HepG2 (cell line): ENCODE data around the gene SMAD1. TPM values are rescaled to one million over a fixed set of nuclear protein-coding genes. Genes with fewer than 3 reads are reported as not detected.
A peak's percentile ranks its signal among the peaks of the same experiment; 100 is the strongest.

Source experiments
- ATAC-seq: fragments of 200-7000 bp; cut with Tn5 transposase; 3 replicates; pipeline ENCODE4 v1.9.1; 2020; ENCODE audit warnings: mild to moderate bottlenecking, moderate library complexity
- BruUV-seq: library from RNA; stranded (reverse); fragments of 400-500 nt; replicated peaks from 2 replicates; lab custom pipeline; 2021; lab: Mats Ljungman, UMichigan
- CTCF ChIA-PET: fragments of 300-600 bp; formaldehyde crosslinking; extraction: SDS; loops from one replicate; lab custom pipeline; 2021; ENCODE audit warnings: low total read pairs, inconsistent platforms, low intra/inter-chr PET ratio; lab: Yijun Ruan, JAX
- POLR2A ChIA-PET: fragments of 350-600 bp; sonication (Branson Sonifier 250); formaldehyde crosslinking; loops from one replicate; lab custom pipeline; 2020; ENCODE audit warnings: antibody characterized with exemption, inconsistent platforms; lab: Yijun Ruan, JAX
- DNase-seq: peaks from one replicate; pipeline ENCODE4 v3.0.0-alpha.2; 2015; ENCODE audit warnings: low spot score
- FAIRE-seq: peaks from 3 replicates; lab custom pipeline; 2011; peaks lifted over from hg19 to GRCh38; lab: Jason Lieb, UNC
- H2AFZ ChIP-seq: one replicate; pipeline ENCODE4 v1.6.1; 2011; ENCODE audit warnings: low read length, inconsistent platforms
- H3K27ac ChIP-seq: fragments of 300-600 bp; 3 replicates; pipeline ENCODE4 v1.8.0; 2011; ENCODE audit warnings: mixed run types, mild to moderate bottlenecking, mixed read lengths, low read length, inconsistent platforms; ENCODE audit not compliant: insufficient read depth; ENCODE audit errors: extremely low read length
- H3K27me3 ChIP-seq, 2 experiments: fragments of 200-600 bp in 1 of 2; 2 replicates in 1 of 2; 3 replicates in 1 of 2; pipeline versions ENCODE4 v1.6.0 to v1.8.0; 2011; ENCODE audit warnings: low read length in 2 of 2, mild to moderate bottlenecking in 2 of 2, moderate library complexity in 2 of 2, inconsistent platforms in 1 of 2; ENCODE audit not compliant: insufficient read depth in 2 of 2, control insufficient read depth in 1 of 2
- H3K36me3 ChIP-seq, 2 experiments: fragments of 200-600 bp in 1 of 2; replicated peaks in 1 of 2; 2 replicates in 1 of 2; 3 replicates in 1 of 2; pipeline versions ENCODE4 v1.5.1 to v1.8.0; 2011; ENCODE audit warnings: low read length in 2 of 2, inconsistent platforms in 1 of 2; ENCODE audit not compliant: insufficient read depth in 2 of 2, control insufficient read depth in 1 of 2
- H3K4me1 ChIP-seq: 2 replicates; pipeline ENCODE4 v1.5.1; 2012; ENCODE audit warnings: low read length, inconsistent platforms; ENCODE audit not compliant: insufficient read depth
- H3K4me2 ChIP-seq: 2 replicates; pipeline ENCODE4 v1.6.0; 2011; ENCODE audit warnings: low read depth, low read length, inconsistent platforms
- H3K4me3 ChIP-seq, 3 experiments: fragments of 200-600 bp in 1 of 3; sonication (generic), shearing (Covaris generic) in 1 of 3; replicated peaks in 1 of 3; 2 replicates each; pipeline ENCODE4 v1.5.1; 2011 to 2016; ENCODE audit warnings: low read length in 3 of 3, inconsistent platforms in 2 of 3, low read depth in 2 of 3, mild to moderate bottlenecking in 2 of 3, control low read depth in 1 of 3, mixed read lengths in 1 of 3; ENCODE audit not compliant: insufficient read depth in 1 of 3
- H3K79me2 ChIP-seq: one replicate; pipeline ENCODE4 v1.6.1; 2011; ENCODE audit warnings: low read length, inconsistent platforms; ENCODE audit not compliant: insufficient read depth
- H3K9ac ChIP-seq: 2 replicates; pipeline ENCODE4 v1.6.0; 2011; ENCODE audit warnings: mild to moderate bottlenecking, low read depth, low read length, inconsistent platforms; ENCODE audit not compliant: insufficient read depth
- H3K9me3 ChIP-seq: 2 replicates; pipeline ENCODE4 v1.5.1; 2012; ENCODE audit warnings: mild to moderate bottlenecking, low read length
- H4K20me1 ChIP-seq: 2 replicates; pipeline ENCODE4 v1.6.0; 2011; ENCODE audit warnings: inconsistent platforms, mild to moderate bottlenecking, low read length, moderate library complexity; ENCODE audit not compliant: insufficient read depth
- ARNTL ChIP-seq: sonication (generic); formaldehyde crosslinking; IDR thresholded peaks from 2 replicates; pipeline ENCODE4 v1.4.0; 2020; ENCODE audit warnings: mild to moderate bottlenecking, missing genetic modification reagents
- CREB1 ChIP-seq, 2 experiments: fragments of 450-650 bp in 1 of 2; IDR thresholded peaks; 2 replicates each; pipeline ENCODE4 v1.6.1; 2016 to 2017; ENCODE audit warnings: control low read depth in 1 of 2, mild to moderate bottlenecking in 1 of 2, missing compliant biosample characterization in 1 of 2, missing genetic modification characterization in 1 of 2
- DR1 ChIP-seq: sonication (generic); formaldehyde crosslinking; IDR thresholded peaks from 2 replicates; pipeline ENCODE4 v1.8.0; 2021; ENCODE audit warnings: mild to moderate bottlenecking, missing genetic modification reagents, inconsistent platforms
- MEIS1 ChIP-seq: sonication (generic); formaldehyde crosslinking; IDR thresholded peaks from 2 replicates; pipeline ENCODE4 v1.9.0; 2021; ENCODE audit warnings: mild to moderate bottlenecking, missing genetic modification reagents, moderate library complexity, borderline replicate concordance
- NR2F2 ChIP-seq: IDR thresholded peaks from 2 replicates; pipeline ENCODE4 v1.6.1; 2012; ENCODE audit warnings: low read depth, inconsistent platforms, borderline replicate concordance
- RBM39 ChIP-seq: fragments of 200-400 bp; formaldehyde crosslinking; IDR thresholded peaks from one replicate; pipeline ENCODE4 v1.6.1; 2018; ENCODE audit warnings: antibody characterized with exemption, mild to moderate bottlenecking, low read depth, low read length; ENCODE audit not compliant: poor library complexity, severe bottlenecking
- SMAD9 ChIP-seq: sonication (generic); formaldehyde crosslinking; IDR thresholded peaks from 2 replicates; pipeline ENCODE4 v1.5.1; 2020; ENCODE audit warnings: mild to moderate bottlenecking, missing genetic modification reagents
- ZFP37 ChIP-seq: sonication (generic); formaldehyde crosslinking; IDR thresholded peaks from 2 replicates; pipeline ENCODE4 v1.4.0; 2020; ENCODE audit warnings: missing genetic modification reagents, borderline replicate concordance
- ZNF230 ChIP-seq: sonication (generic); formaldehyde crosslinking; IDR thresholded peaks from 2 replicates; pipeline ENCODE4 v1.4.0; 2020; ENCODE audit warnings: mild to moderate bottlenecking, missing genetic modification reagents
- ZNF354B ChIP-seq: sonication (generic); formaldehyde crosslinking; IDR thresholded peaks from 2 replicates; pipeline ENCODE4 v1.8.0; 2022; ENCODE audit warnings: mild to moderate bottlenecking, missing genetic modification reagents
- ZNF558 ChIP-seq: sonication (generic); formaldehyde crosslinking; IDR thresholded peaks from 2 replicates; pipeline ENCODE4 v1.9.0; 2022; ENCODE audit warnings: mild to moderate bottlenecking, missing genetic modification reagents, borderline replicate concordance
- ZNF747 ChIP-seq: sonication (generic); formaldehyde crosslinking; IDR thresholded peaks from 2 replicates; pipeline ENCODE4 v1.8.1; 2023; ENCODE audit warnings: missing genetic modification reagents, mild to moderate bottlenecking, borderline replicate concordance
- ZNF878 ChIP-seq: sonication (generic); formaldehyde crosslinking; IDR thresholded peaks from 2 replicates; pipeline ENCODE4 v1.8.1; 2023; ENCODE audit warnings: mild to moderate bottlenecking, missing genetic modification reagents, moderate library complexity
- WGBS: methylation state at CpG from one replicate; pipeline ENCODE4 v1.1.6; 2017; ENCODE audit warnings: low lambda C conversion rate; 5-methylcytosine and 5-hydroxymethylcytosine counted together
- in situ Hi-C: cut with HindIII; loops from 2 replicates; pipeline ENCODE4 v1.10.0; 2017; ENCODE audit warnings: low pct_unique_long_range_greater_than_20kb; ENCODE audit not compliant: extremely low pct_ligation_motif_present
- intact Hi-C: fragments of 100-400 bp; cut with micrococcal nuclease; formaldehyde crosslinking; loops from one replicate; pipeline ENCODE4 v1.10.0; 2022; ENCODE audit not compliant: unreplicated experiment
- polyA plus RNA-seq, 8 experiments: library from polyadenylated mRNA; depleted of rRNA in 3 of 8; stranded (reverse) in 7 of 8; unstranded in 1 of 8; fragments of >200 nt; fragmentation: Illumina TruSeq in 4 of 8; extraction: Trizol in 4 of 8; gene quantifications; 2 replicates each; pipeline versions ENCODE4 v1.2.1 to v1.2.3, GENCODE V29; 2011 to 2016; ENCODE audit warnings: low read depth in 4 of 8, missing spikeins in 1 of 8, mixed read lengths in 1 of 8; ENCODE audit not compliant: insufficient read depth in 1 of 8
- total RNA-seq, 5 experiments: library from RNA; depleted of rRNA; stranded (reverse); fragments of >200 nt; fragmentation: Illumina TruSeq; extraction: Trizol; gene quantifications; 2 replicates each; pipeline ENCODE4 v1.2.3, GENCODE V29; 2016; ENCODE audit warnings: low read depth in 1 of 5
- TF ChIP-seq, protein P1 (sequence below): sonication (generic); formaldehyde crosslinking; IDR thresholded peaks from 2 replicates; pipeline ENCODE4 v1.5.1; 2020; ENCODE audit warnings: mild to moderate bottlenecking, missing genetic modification reagents

Gene SMAD1
- total and polyA plus RNA-seq, 2 of the 13 experiments (the other 11 are each of a cell fraction or from before 2014, with no cell fraction given): 12.7 to 16.6 TPM

DNA sequence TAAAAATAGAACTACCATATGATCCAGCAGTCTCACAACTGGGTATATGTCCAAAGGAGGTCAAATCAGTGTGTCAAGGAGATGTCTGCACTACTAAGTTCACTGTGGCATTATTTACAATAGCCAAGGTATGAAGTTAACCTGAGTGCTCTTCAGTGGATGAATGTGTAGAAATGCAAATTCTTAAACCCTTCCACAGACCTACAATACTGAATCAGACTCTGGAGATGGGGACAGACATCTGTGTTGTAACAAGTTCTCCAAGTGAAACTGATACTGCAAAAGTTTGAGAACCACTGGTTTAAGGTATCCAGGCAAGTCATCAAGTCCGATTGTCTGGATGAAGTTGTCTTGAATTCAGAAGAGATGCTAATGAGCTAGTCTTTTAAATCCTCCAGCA lies 38.5 kb downstream of the SMAD1 start:
- CTCF ChIA-PET: no interaction called here
- no peak overlapping the region for H3K27ac ChIP-seq
- DNase-seq: no peak
- ATAC-seq: no peak
- no peaks in the 10 kb centered on the region for H3K27me3 ChIP-seq
- no peaks in the 10 kb centered on the region for H3K9me3 ChIP-seq
- POLR2A ChIA-PET: no interaction called here
- peaks cover 2% of the 10 kb centered on the region for H3K79me2 ChIP-seq
- H3K4me3 ChIP-seq: no peak overlapping the region
- in situ Hi-C loops: no loop called here
- 0 out of 5 replicates have a peak, but pooled peaks cover 0 to 4% of the 10 kb centered on the region in 2 experiments for H3K36me3 ChIP-seq
- no peaks in the 10 kb centered on the region for H4K20me1 ChIP-seq
- no peak for TF ChIP-seq ARNTL (CRISPR knock-in tag)
- no peak for TF ChIP-seq MEIS1 (CRISPR knock-in tag)
- no peak for TF ChIP-seq SMAD9 (CRISPR knock-in tag)
- TF ChIP-seq ZNF230 (CRISPR knock-in tag): no peak
- no peak for TF ChIP-seq NR2F2
- no peak for TF ChIP-seq ZNF558
- TF ChIP-seq ZNF747 (CRISPR knock-in tag): no peak
- no peak for TF ChIP-seq CREB1 (IDR thresholded peaks at IDR 0.05)
- TF ChIP-seq CREB1 (CRISPR knock-in tag; IDR thresholded peaks at IDR 0.05): no peak
- TF ChIP-seq RBM39: no peak
- no peak for TF ChIP-seq ZNF878 (CRISPR knock-in tag)
- TF ChIP-seq, protein P1, sequence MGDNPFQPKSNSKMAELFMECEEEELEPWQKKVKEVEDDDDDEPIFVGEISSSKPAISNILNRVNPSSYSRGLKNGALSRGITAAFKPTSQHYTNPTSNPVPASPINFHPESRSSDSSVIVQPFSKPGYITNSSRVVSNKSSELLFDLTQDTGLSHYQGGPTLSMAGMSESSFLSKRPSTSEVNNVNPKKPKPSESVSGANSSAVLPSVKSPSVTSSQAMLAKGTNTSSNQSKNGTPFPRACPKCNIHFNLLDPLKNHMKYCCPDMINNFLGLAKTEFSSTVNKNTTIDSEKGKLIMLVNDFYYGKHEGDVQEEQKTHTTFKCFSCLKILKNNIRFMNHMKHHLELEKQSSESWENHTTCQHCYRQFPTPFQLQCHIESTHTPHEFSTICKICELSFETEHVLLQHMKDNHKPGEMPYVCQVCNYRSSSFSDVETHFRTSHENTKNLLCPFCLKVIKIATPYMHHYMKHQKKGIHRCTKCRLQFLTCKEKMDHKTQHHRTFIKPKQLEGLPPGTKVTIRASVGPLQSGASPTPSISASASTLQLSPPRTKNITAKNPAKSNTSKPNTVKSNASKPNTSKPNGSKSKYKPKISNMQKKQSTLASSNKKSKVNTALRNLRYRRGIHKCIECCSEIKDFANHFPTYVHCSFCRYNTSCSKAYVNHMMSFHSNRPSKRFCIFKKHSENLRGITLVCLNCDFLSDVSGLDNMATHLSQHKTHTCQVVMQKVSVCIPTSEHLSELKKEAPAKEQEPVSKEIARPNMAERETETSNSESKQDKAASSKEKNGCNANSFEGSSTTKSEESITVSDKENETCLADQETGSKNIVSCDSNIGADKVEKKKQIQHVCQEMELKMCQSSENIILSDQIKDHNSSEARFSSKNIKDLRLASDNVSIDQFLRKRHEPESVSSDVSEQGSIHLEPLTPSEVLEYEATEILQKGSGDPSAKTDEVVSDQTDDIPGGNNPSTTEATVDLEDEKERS (CRISPR knock-in tag): no peak
- TF ChIP-seq ZNF354B (CRISPR knock-in tag): no peak
- TF ChIP-seq ZFP37 (CRISPR knock-in tag): no peak
- TF ChIP-seq DR1: no peak
- H3K4me2 ChIP-seq: no peak overlapping the region
- no peak for FAIRE-seq
- BruUV-seq: TSS peak; percentile 31
- H3K4me1 ChIP-seq: no peaks in the 10 kb centered on the region
- intact Hi-C loops: no loop called here
- 100% methylated on average over 1 of the region's 1 CpG for WGBS
- no peak overlapping the region for H2AFZ ChIP-seq
- H3K9ac ChIP-seq: no peak overlapping the region
